ENCODE measurements around the gene PDLIM5. TPM values are rescaled to one million over a fixed set of nuclear protein-coding genes. Genes with fewer than 3 reads are reported as not detected.
A peak's percentile ranks its signal among the peaks of the same experiment; 100 is the strongest.

Gene PDLIM5
- total RNA-seq, 2 donors from 2014 or later: 115 to 228 TPM

DNA sequence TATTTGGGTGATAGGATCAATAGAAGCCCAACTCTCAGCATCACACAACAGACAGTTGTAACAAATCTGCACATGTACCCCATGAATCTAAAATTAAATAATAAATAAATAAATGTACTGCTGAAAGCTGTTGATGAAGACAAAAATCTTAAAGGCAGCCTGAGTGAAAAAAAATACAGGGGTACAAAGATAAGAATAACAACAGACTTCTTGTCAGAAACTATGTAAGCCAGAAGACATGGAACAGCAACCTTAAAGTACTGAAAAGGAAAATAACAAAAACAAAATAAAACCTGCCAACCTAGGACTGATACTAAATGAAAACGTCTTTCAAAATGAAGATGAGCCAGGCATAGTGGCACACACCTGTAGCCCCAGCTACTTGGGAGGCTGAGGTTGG, 25.0 kb upstream of the PDLIM5 start:
- intact Hi-C loops (cut with DNase I): no loop called here
- 97% methylated on average over 1 of the region's 1 CpG for WGBS
- no peaks in the 10 kb centered on the region for H3K4me1 ChIP-seq (replicated peaks)
- H3K27me3 ChIP-seq (replicated peaks; ENCODE audit: insufficient read depth): no peaks in the 10 kb centered on the region
- no peak for DNase-seq (ENCODE audit: low spot score)
- TF ChIP-seq POLR2A (IDR thresholded peaks at IDR 0.05) (no peak), POLR2AphosphoS5 (IDR thresholded peaks at IDR 0.05) (no peak)
- TF ChIP-seq, protein P1, sequence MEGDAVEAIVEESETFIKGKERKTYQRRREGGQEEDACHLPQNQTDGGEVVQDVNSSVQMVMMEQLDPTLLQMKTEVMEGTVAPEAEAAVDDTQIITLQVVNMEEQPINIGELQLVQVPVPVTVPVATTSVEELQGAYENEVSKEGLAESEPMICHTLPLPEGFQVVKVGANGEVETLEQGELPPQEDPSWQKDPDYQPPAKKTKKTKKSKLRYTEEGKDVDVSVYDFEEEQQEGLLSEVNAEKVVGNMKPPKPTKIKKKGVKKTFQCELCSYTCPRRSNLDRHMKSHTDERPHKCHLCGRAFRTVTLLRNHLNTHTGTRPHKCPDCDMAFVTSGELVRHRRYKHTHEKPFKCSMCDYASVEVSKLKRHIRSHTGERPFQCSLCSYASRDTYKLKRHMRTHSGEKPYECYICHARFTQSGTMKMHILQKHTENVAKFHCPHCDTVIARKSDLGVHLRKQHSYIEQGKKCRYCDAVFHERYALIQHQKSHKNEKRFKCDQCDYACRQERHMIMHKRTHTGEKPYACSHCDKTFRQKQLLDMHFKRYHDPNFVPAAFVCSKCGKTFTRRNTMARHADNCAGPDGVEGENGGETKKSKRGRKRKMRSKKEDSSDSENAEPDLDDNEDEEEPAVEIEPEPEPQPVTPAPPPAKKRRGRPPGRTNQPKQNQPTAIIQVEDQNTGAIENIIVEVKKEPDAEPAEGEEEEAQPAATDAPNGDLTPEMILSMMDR (IDR thresholded peaks at IDR 0.05): no peak
- H3K9me3 ChIP-seq: no peaks in the 10 kb centered on the region
- no peak overlapping the region for H3K27ac ChIP-seq
- no peak overlapping the region for H3K4me3 ChIP-seq
- H3K36me3 ChIP-seq: no peaks in the 10 kb centered on the region

DNA sequence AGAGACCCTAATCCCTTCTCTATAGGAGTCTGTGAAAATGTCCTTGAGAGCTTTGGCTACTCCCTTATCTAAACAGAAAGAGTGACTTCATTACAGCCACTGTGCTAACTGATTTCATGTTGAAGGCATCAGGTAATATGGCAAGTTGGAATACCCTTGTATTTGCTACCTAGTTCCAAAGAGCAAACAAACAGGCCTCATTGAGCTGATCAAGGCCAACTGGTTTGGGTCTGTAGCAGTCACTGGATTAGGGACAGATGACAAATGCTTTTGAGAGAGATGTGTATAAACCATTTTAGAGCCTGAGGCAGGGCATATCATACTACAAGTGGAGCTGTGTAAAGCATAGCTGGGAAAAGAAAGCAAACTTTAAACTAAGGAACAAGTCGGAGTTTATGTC, 22.9 kb upstream of the PDLIM5 start:
- H3K36me3 ChIP-seq: no peaks in the 10 kb centered on the region
- no peaks in the 10 kb centered on the region for H3K27me3 ChIP-seq (replicated peaks; ENCODE audit: insufficient read depth)
- H3K4me1 ChIP-seq (replicated peaks): no peaks in the 10 kb centered on the region
- H3K4me3 ChIP-seq: no peak overlapping the region
- WGBS: 44% methylated on average over 1 of the region's 1 CpG
- TF ChIP-seq POLR2A (IDR thresholded peaks at IDR 0.05) (no peak), POLR2AphosphoS5 (IDR thresholded peaks at IDR 0.05) (no peak)
- TF ChIP-seq, protein P1 (IDR thresholded peaks at IDR 0.05): no peak
- DNase-seq (ENCODE audit: low spot score): peak; percentile 45
- peak overlapping the region; percentile 59 to 73 for H3K27ac ChIP-seq
- H3K9me3 ChIP-seq: no peaks in the 10 kb centered on the region
- intact Hi-C loops (cut with DNase I): no loop called here

DNA sequence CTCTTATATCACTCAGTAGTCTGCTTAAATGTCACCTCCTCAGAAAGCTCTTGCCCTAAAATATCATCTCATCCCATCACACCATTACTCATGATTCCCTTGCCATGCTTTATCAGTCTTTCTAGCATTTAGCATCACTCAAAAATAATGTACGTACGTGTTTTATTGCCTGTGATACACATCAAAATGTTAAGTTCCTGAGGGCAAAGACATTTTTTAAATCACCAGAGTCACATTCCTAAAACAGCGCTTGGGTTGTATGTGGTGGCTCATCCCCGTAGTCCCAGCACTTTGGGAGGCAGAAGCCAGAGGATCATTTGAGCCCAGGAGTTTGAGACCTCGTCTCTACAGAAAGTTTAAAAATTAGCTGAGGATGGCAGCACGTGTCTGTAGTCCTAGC, 21.3 kb upstream of the PDLIM5 start:
- no peaks in the 10 kb centered on the region for H3K9me3 ChIP-seq
- H3K36me3 ChIP-seq: no peaks in the 10 kb centered on the region
- TF ChIP-seq POLR2AphosphoS5 (IDR thresholded peaks at IDR 0.05) (no peak), POLR2A (IDR thresholded peaks at IDR 0.05) (no peak)
- TF ChIP-seq, protein P1 (IDR thresholded peaks at IDR 0.05): no peak
- no peak overlapping the region for H3K4me3 ChIP-seq
- no peak overlapping the region for H3K27ac ChIP-seq
- H3K4me1 ChIP-seq (replicated peaks): no peaks in the 10 kb centered on the region
- intact Hi-C loops (cut with DNase I): no loop called here
- no peaks in the 10 kb centered on the region for H3K27me3 ChIP-seq (replicated peaks; ENCODE audit: insufficient read depth)
- WGBS: 76% methylated on average over 6 of the region's 6 CpGs
- no peak for DNase-seq (ENCODE audit: low spot score)

DNA sequence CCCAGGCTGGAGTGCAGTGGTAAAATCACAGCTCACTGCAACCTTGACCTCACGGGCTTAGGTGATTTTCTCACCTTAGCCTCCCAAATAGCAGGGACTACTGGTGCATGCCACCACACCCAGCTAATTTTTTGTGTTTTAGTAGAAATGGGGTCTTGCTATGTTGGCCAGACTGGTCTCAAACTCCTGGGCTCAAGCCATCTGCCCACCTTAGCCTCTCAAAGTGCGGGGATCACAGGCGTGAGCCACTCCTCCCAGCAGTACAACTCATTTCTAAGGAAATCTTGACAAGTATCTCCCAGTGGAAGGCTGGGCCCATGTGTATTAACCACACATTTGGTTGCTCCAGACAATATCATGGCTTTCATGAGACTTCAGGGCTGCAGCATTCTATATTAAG, 20.4 kb upstream of the PDLIM5 start:
- WGBS: 100% methylated on average over 3 of the region's 3 CpGs
- no peaks in the 10 kb centered on the region for H3K27me3 ChIP-seq (replicated peaks; ENCODE audit: insufficient read depth)
- intact Hi-C loops (cut with DNase I): no loop called here
- no peak overlapping the region for H3K27ac ChIP-seq
- no peak for DNase-seq (ENCODE audit: low spot score)
- TF ChIP-seq POLR2AphosphoS5 (IDR thresholded peaks at IDR 0.05) (no peak), POLR2A (IDR thresholded peaks at IDR 0.05) (no peak)
- TF ChIP-seq, protein P1 (IDR thresholded peaks at IDR 0.05): no peak
- H3K9me3 ChIP-seq: no peaks in the 10 kb centered on the region
- no peak overlapping the region for H3K4me3 ChIP-seq
- no peaks in the 10 kb centered on the region for H3K36me3 ChIP-seq
- no peaks in the 10 kb centered on the region for H3K4me1 ChIP-seq (replicated peaks)

DNA sequence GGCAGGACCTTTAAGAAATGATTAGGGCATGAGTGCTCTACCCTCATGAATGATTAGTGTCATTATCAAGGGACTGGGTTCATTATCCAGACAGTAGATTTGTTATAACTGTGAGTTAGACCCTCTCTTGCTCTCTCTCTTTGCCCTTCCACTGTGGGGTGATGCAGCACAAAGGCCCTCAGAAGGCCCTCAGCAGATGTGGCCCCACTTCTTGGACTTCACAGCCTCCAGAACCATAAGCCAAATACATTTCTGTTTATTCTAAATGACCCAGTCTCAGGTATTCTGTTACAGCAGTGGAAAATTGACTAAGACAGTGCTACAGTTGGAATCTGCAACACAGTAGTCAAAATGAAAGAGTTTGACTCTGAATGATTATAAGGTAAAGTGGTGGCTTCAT, 17.2 kb upstream of the PDLIM5 start:
- intact Hi-C loops (cut with DNase I): no loop called here
- H3K4me3 ChIP-seq: no peak overlapping the region
- H3K4me1 ChIP-seq (replicated peaks): no peaks in the 10 kb centered on the region
- no peak for TF ChIP-seq POLR2A (IDR thresholded peaks at IDR 0.05)
- TF ChIP-seq POLR2AphosphoS5 (IDR thresholded peaks at IDR 0.05): no peak
- TF ChIP-seq, protein P1 (IDR thresholded peaks at IDR 0.05): no peak
- DNase-seq (ENCODE audit: low spot score): no peak
- H3K36me3 ChIP-seq: no peaks in the 10 kb centered on the region
- H3K27ac ChIP-seq: no peak overlapping the region
- H3K27me3 ChIP-seq (replicated peaks; ENCODE audit: insufficient read depth): no peaks in the 10 kb centered on the region
- H3K9me3 ChIP-seq: no peaks in the 10 kb centered on the region

All from prostate gland (tissue), 2 donors.